Ureter (tissue), 1 donor: Measurements from ENCODE around the gene COL11A2. TPM values are rescaled to one million over a fixed set of nuclear protein-coding genes. Genes with fewer than 3 reads are reported as not detected.

Experiments
- DNase-seq: peaks from one replicate; pipeline ENCODE4 v3.0.0-alpha.2; 2020; ENCODE audit warnings: low spot score
- total RNA-seq: library from RNA; stranded (reverse); gene quantifications from one replicate; pipeline ENCODE4 v1.2.4, GENCODE V29; 2023
- donor health status: DM: yes; HTN: yes; CAD: no.

COL11A2 gene
- total RNA-seq, 1 donor from 2014 or later = 0.96 TPM

- no peak for DNase-seq
Observed at GRCh38 chr6:33117811-33118277, 74.4 kb downstream of the COL11A2 start.

GRCh38 chr6:33116841-33117711 is 75.2 kb downstream of the COL11A2 start:
- DNase-seq = no peak

- no peak for DNase-seq
Observed at GRCh38 chr6:33116417-33116816, 75.8 kb downstream of the COL11A2 start.

GRCh38 chr6:33114406-33114805 is 77.9 kb downstream of the COL11A2 start:
- DNase-seq = no peak

GRCh38 chr6:33113755-33114154 is 78.5 kb downstream of the COL11A2 start:
- DNase-seq = no peak

Other genes with a start within 250 kb of the COL11A2 start
- gene HLA-DMA, start 239.4 kb downstream of the COL11A2 start, total RNA-seq = 65.3 TPM
- 205 TPM for gene BRD2, start 223.9 kb downstream of the COL11A2 start, total RNA-seq
- gene HLA-DOA, start 182.9 kb downstream of the COL11A2 start, total RNA-seq = 25.6 TPM
- gene HLA-DPA1, start 118.8 kb downstream of the COL11A2 start, total RNA-seq = 145 TPM
- 82.5 TPM for gene HLA-DPB1, start 116.5 kb downstream of the COL11A2 start, total RNA-seq
- gene RXRB, start 8.2 kb upstream of the COL11A2 start, total RNA-seq = 50.8 TPM
- gene SLC39A7, start 8.4 kb upstream of the COL11A2 start, total RNA-seq = 60.7 TPM
- gene HSD17B8, start 12.2 kb upstream of the COL11A2 start, total RNA-seq = 28.6 TPM
- 50.6 TPM for gene RING1, start 16.0 kb upstream of the COL11A2 start, total RNA-seq
- gene VPS52, start 79.4 kb upstream of the COL11A2 start, total RNA-seq = 80.8 TPM
- gene RPS18, start 79.6 kb upstream of the COL11A2 start, total RNA-seq = 3,074 TPM
- 20.2 TPM for gene B3GALT4, start 84.7 kb upstream of the COL11A2 start, total RNA-seq
- gene WDR46, start 96.8 kb upstream of the COL11A2 start, total RNA-seq = 53.8 TPM
- 49.9 TPM for gene PFDN6, start 97.1 kb upstream of the COL11A2 start, total RNA-seq
- 163 TPM for gene RGL2, start 106.5 kb upstream of the COL11A2 start, total RNA-seq
- gene TAPBP, start 121.6 kb upstream of the COL11A2 start, total RNA-seq = 132 TPM
- 24.2 TPM for gene ZBTB22, start 125.3 kb upstream of the COL11A2 start, total RNA-seq
- gene DAXX, start 130.5 kb upstream of the COL11A2 start, total RNA-seq = 28.8 TPM
- gene KIFC1, start 199.4 kb upstream of the COL11A2 start, total RNA-seq = 1.0 TPM
- gene PHF1, start 218.5 kb upstream of the COL11A2 start, total RNA-seq = 58.8 TPM
- gene CUTA, start 225.6 kb upstream of the COL11A2 start, total RNA-seq = 157 TPM
- 32.6 TPM for gene SYNGAP1, start 227.6 kb upstream of the COL11A2 start, total RNA-seq